Measurements from ENCODE around the gene ZFAND3.

Gene ZFAND3

GRCh38 chr6:37787216-37787615 lies 32.3 kb upstream of the ZFAND3 start:
- TF ChIP-seq, protein P1, sequence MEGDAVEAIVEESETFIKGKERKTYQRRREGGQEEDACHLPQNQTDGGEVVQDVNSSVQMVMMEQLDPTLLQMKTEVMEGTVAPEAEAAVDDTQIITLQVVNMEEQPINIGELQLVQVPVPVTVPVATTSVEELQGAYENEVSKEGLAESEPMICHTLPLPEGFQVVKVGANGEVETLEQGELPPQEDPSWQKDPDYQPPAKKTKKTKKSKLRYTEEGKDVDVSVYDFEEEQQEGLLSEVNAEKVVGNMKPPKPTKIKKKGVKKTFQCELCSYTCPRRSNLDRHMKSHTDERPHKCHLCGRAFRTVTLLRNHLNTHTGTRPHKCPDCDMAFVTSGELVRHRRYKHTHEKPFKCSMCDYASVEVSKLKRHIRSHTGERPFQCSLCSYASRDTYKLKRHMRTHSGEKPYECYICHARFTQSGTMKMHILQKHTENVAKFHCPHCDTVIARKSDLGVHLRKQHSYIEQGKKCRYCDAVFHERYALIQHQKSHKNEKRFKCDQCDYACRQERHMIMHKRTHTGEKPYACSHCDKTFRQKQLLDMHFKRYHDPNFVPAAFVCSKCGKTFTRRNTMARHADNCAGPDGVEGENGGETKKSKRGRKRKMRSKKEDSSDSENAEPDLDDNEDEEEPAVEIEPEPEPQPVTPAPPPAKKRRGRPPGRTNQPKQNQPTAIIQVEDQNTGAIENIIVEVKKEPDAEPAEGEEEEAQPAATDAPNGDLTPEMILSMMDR (conservative IDR thresholded peaks at IDR 0.05; ENCODE audit: control insufficient read depth, insufficient read depth, low read depth, low read length): no peak
- DNase-seq (ENCODE audit: low read depth): no peak
- H3K4me3 ChIP-seq (ENCODE audit: control insufficient read depth, low read depth, low read length): no peak overlapping the region

DNA sequence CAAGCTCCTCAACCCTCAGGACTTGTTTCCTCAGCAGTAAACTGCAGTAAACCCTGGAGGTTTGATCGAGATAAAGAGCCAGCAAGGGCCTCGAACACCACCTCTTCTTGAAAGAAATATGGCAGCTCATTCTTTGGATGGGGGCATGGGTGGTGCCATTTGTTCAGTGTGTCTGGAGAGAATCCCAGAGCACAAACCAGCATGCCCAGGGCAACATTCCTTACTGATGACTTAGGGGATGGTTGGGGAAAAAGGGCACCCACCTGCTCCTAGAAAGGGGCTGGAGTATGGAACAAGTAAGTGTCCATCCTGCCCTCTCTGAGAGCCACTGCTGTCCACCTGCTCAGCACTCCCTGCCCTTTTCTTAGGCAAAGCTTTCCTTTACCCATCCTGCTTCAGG lies 31.3 kb upstream of the ZFAND3 start:
- TF ChIP-seq, protein P1 (conservative IDR thresholded peaks at IDR 0.05; ENCODE audit: control insufficient read depth, insufficient read depth, low read depth, low read length): no peak
- DNase-seq (ENCODE audit: low read depth): no peak

DNA sequence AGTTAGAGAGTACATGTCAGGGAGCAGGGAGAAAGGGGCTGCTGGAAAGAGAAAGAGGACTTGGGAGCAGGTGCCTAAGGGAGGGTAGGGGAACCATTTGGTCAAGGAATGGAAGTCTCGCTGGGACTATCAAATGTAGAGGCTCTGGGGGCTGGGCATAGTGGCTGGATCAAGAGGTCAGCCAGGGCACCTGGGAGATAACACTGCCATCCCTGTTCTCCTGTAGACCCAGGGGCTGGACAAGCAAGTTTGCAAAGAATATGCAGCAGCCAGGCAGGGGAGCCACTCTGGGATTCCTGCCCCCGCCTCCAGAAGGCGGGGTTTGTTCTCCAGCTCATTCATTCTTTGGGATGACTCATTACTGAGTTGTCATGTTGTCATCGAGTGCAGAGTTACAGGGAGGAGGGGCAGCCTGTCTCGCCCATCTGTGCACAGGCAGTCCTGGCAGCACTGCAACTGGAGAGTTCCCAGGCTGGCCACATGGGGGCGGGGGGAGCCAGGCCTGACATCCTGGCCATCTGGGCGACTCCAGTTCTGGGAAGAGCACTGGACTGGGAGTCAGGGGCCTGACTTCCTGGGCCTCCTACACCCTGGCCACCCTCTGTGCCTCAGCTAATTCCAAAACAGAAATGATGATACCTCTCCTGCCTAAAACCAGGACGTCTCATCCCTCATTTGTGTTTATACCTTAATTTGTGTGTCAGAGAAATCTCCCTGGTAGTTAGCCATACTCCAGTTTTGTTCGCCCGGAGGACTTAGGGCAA lies 28.2 kb upstream of the ZFAND3 start:
- peak; percentile 97 for DNase-seq (ENCODE audit: low read depth)
- no peak overlapping the region for H3K4me3 ChIP-seq (ENCODE audit: control insufficient read depth, low read depth, low read length)
- TF ChIP-seq, protein P1 (conservative IDR thresholded peaks at IDR 0.05; ENCODE audit: control insufficient read depth, insufficient read depth, low read depth, low read length): peak; percentile 90

More for the DNA sequence above, 31.3 kb upstream of the ZFAND3 start:
- no peak overlapping the region for H3K4me3 ChIP-seq (ENCODE audit: control insufficient read depth, low read depth, low read length)

GRCh38 chr6:37792457-37793033 lies 27.0 kb upstream of the ZFAND3 start:
- TF ChIP-seq, protein P1 (conservative IDR thresholded peaks at IDR 0.05; ENCODE audit: control insufficient read depth, insufficient read depth, low read depth, low read length): no peak
- no peak for DNase-seq (ENCODE audit: low read depth)
- no peak overlapping the region for H3K4me3 ChIP-seq (ENCODE audit: control insufficient read depth, low read depth, low read length)

DNA sequence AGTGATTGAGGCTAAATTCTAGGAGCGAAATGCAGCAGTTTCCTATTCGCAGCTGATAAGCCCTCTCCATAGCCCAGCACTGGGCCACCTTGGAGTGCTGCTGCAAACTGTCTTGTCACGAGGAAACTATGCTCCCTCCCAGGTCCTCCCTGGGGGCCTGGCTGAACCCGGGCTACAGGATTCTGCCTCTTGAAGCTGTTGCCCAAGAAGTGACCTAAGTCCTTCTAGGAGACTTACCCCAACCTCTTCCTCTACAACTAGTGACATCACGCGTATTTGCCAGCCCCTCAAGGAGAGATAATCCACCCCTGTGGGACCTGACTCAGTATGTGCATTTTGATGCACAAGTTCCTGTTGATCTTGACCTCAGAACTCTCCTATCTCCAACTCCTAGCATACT lies 26.5 kb upstream of the ZFAND3 start:
- peak; percentile 47 for DNase-seq (ENCODE audit: low read depth)
- TF ChIP-seq, protein P1 (conservative IDR thresholded peaks at IDR 0.05; ENCODE audit: control insufficient read depth, insufficient read depth, low read depth, low read length): no peak
- no peak overlapping the region for H3K4me3 ChIP-seq (ENCODE audit: control insufficient read depth, low read depth, low read length)

DNA sequence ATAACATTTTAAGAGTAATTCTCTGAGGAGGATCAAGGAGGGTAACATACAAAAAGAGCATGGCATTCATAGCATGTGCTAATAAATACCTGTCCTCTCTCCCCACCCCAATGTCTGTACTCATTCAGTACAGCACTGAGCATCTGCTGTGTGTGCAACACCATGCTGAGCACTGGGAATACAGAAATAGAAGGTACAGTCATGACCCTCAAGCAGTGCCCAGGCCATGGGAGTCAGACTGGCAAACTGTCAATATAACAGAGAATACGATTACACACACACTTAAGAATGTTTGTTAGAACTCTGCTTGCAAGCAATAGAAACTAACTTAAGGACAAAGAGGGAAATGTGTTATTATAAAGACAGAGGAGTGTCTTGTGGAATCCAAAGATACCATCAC lies 24.7 kb upstream of the ZFAND3 start:
- TF ChIP-seq, protein P1 (conservative IDR thresholded peaks at IDR 0.05; ENCODE audit: control insufficient read depth, insufficient read depth, low read depth, low read length): no peak
- no peak overlapping the region for H3K4me3 ChIP-seq (ENCODE audit: control insufficient read depth, low read depth, low read length)
- DNase-seq (ENCODE audit: low read depth): peak; percentile 69
